H9 (cell line): ENCODE measurements around the gene SDHB. TPM values are rescaled to one million over a fixed set of nuclear protein-coding genes. Genes with fewer than 3 reads are reported as not detected.

ENCODE experiments used
- DNase-seq: peaks from one replicate; pipeline ENCODE4 v3.0.0-alpha.2; 2017
- H2AFZ ChIP-seq: one replicate; pipeline ENCODE4 v1.6.1; 2013; ENCODE audit warnings: mild to moderate bottlenecking, low read length, control low read depth, moderate library complexity
- H2AK5ac ChIP-seq: 2 replicates; pipeline ENCODE4 v1.6.1; 2013; ENCODE audit warnings: low read length, control low read depth, mixed read lengths; ENCODE audit not compliant: insufficient read length
- H2BK120ac ChIP-seq: one replicate; pipeline ENCODE4 v1.6.1; 2013; ENCODE audit warnings: low read depth, mild to moderate bottlenecking, low read length, control low read depth, inconsistent platforms; ENCODE audit not compliant: poor library complexity, severe bottlenecking
- H2BK12ac ChIP-seq: 2 replicates; pipeline ENCODE4 v1.6.1; 2013; ENCODE audit warnings: low read length, control low read depth, mixed read lengths, low read depth; ENCODE audit not compliant: insufficient read length
- H2BK15ac ChIP-seq: 2 replicates; pipeline ENCODE4 v1.6.1; 2013; ENCODE audit warnings: low read depth, low read length, control low read depth
- H2BK20ac ChIP-seq: one replicate; pipeline ENCODE4 v1.6.1; 2013; ENCODE audit warnings: low read depth, mild to moderate bottlenecking, low read length, control low read depth, inconsistent platforms; ENCODE audit not compliant: poor library complexity, severe bottlenecking
- H2BK5ac ChIP-seq: 2 replicates; pipeline ENCODE4 v1.6.1; 2013; ENCODE audit warnings: low read length, control low read depth, mixed read lengths; ENCODE audit not compliant: insufficient read length
- H3K14ac ChIP-seq: 2 replicates; pipeline ENCODE4 v1.6.1; 2013; ENCODE audit warnings: low read length, control low read depth; ENCODE audit not compliant: insufficient read depth
- H3K18ac ChIP-seq: 2 replicates; pipeline ENCODE4 v1.6.1; 2013; ENCODE audit warnings: low read depth, mild to moderate bottlenecking, mixed read lengths, low read length, control low read depth; ENCODE audit not compliant: insufficient read length
- H3K23ac ChIP-seq: 2 replicates; pipeline ENCODE4 v1.6.1; 2013; ENCODE audit warnings: low read length, control low read depth, mixed read lengths, low read depth; ENCODE audit not compliant: insufficient read length
- H3K23me2 ChIP-seq: 2 replicates; pipeline ENCODE4 v1.6.1; 2013; ENCODE audit warnings: low read depth, mild to moderate bottlenecking, mixed read lengths, low read length, control low read depth; ENCODE audit not compliant: insufficient read length, poor library complexity, severe bottlenecking
- H3K27ac ChIP-seq: 2 replicates; pipeline ENCODE4 v1.5.1; 2013; ENCODE audit warnings: low read length, control low read depth, mixed read lengths, low read depth; ENCODE audit not compliant: insufficient read length
- H3K27me3 ChIP-seq: 2 replicates; pipeline ENCODE4 v1.6.1; 2013; ENCODE audit warnings: low read length, control low read depth, inconsistent platforms; ENCODE audit not compliant: insufficient read depth
- H3K4ac ChIP-seq: 2 replicates; pipeline ENCODE4 v1.6.1; 2013; ENCODE audit warnings: low read depth, mild to moderate bottlenecking, control low read depth, inconsistent platforms, low read length, moderate library complexity
- H3K4me1 ChIP-seq: 2 replicates; pipeline ENCODE4 v1.6.1; 2013; ENCODE audit warnings: low read length, control low read depth, inconsistent platforms; ENCODE audit not compliant: insufficient read depth
- H3K4me2 ChIP-seq: 2 replicates; pipeline ENCODE4 v1.6.1; 2013; ENCODE audit warnings: low read length, control low read depth, mixed read lengths; ENCODE audit not compliant: insufficient read length, insufficient read depth
- H3K56ac ChIP-seq: 2 replicates; pipeline ENCODE4 v1.6.1; 2013; ENCODE audit warnings: low read depth, mild to moderate bottlenecking, mixed read lengths, low read length, control low read depth; ENCODE audit not compliant: insufficient read length
- H3K79me1 ChIP-seq: 2 replicates; pipeline ENCODE4 v1.6.1; 2013; ENCODE audit warnings: low read depth, mild to moderate bottlenecking, moderate library complexity, low read length, control low read depth, inconsistent platforms; ENCODE audit not compliant: insufficient read depth, poor library complexity, severe bottlenecking
- H3K79me2 ChIP-seq: 2 replicates; pipeline ENCODE4 v1.6.1; 2013; ENCODE audit warnings: low read length, control low read depth, inconsistent platforms; ENCODE audit not compliant: insufficient read depth
- H3K9ac ChIP-seq: 2 replicates; pipeline ENCODE4 v1.6.1; 2013; ENCODE audit warnings: low read length, control low read depth, mixed read lengths; ENCODE audit not compliant: insufficient read length; ENCODE audit errors: extremely low read depth
- H3K9me3 ChIP-seq: one replicate; pipeline ENCODE4 v1.6.1; 2013; ENCODE audit warnings: low read depth, low read length, inconsistent platforms; ENCODE audit not compliant: control insufficient read depth
- H3T11ph ChIP-seq: one replicate; pipeline ENCODE4 v1.6.1; 2013; ENCODE audit warnings: mild to moderate bottlenecking, low read length, control low read depth, inconsistent platforms
- H4K20me1 ChIP-seq: one replicate; pipeline ENCODE4 v1.6.1; 2013; ENCODE audit not compliant: control insufficient read depth, insufficient read length, insufficient read depth
- H4K5ac ChIP-seq: 2 replicates; pipeline ENCODE4 v1.6.1; 2013; ENCODE audit warnings: low read depth, mild to moderate bottlenecking, mixed read lengths, low read length, control low read depth; ENCODE audit not compliant: insufficient read length
- H4K8ac ChIP-seq: replicated peaks from 2 replicates; pipeline ENCODE4 v1.6.1; 2013; ENCODE audit warnings: low read length, control low read depth, mixed read lengths, low read depth; ENCODE audit not compliant: insufficient read length
- H4K91ac ChIP-seq: 2 replicates; pipeline ENCODE4 v1.6.1; 2013; ENCODE audit warnings: low read depth, mild to moderate bottlenecking, moderate library complexity, mixed read lengths, low read length, control low read depth; ENCODE audit not compliant: insufficient read length
- H3K27ac Mint-ChIP-seq, 3 experiments: 2 replicates in 2 of 3; 3 replicates in 1 of 3; pipeline ENCODE4 v1.8.0; 2020 to 2021; ENCODE audit warnings: mixed read lengths in 3 of 3, mild to moderate bottlenecking in 1 of 3, moderate library complexity in 1 of 3
- H3K27me3 Mint-ChIP-seq: 2 replicates; pipeline ENCODE4 v1.8.0; 2021; ENCODE audit warnings: low read depth, mild to moderate bottlenecking, moderate library complexity, mixed read lengths
- H3K36me3 Mint-ChIP-seq, 3 experiments: 2 replicates in 2 of 3; 3 replicates in 1 of 3; pipeline ENCODE4 v1.8.0; 2020 to 2021; ENCODE audit warnings: low read depth in 3 of 3, mixed read lengths in 3 of 3; ENCODE audit not compliant: insufficient read depth in 1 of 3
- H3K4me1 Mint-ChIP-seq, 2 experiments: 2 replicates each; pipeline ENCODE4 v1.8.0; 2020; ENCODE audit warnings: mixed read lengths in 2 of 2
- H3K4me3 Mint-ChIP-seq, 2 experiments: 2 replicates in 1 of 2; 3 replicates in 1 of 2; pipeline ENCODE4 v1.8.0; 2020 to 2021; ENCODE audit warnings: mild to moderate bottlenecking in 2 of 2, mixed read lengths in 2 of 2, moderate library complexity in 1 of 2
- H3K9me3 Mint-ChIP-seq, 2 experiments: 2 replicates in 1 of 2; 3 replicates in 1 of 2; pipeline ENCODE4 v1.8.0; 2020; ENCODE audit warnings: mild to moderate bottlenecking in 2 of 2, mixed read lengths in 2 of 2, moderate library complexity in 1 of 2
- CTCF ChIP-seq: fragments of 200-600 bp; sonication (generic); conservative IDR thresholded peaks from 3 replicates; pipeline ENCODE4 v1.8.0; 2021; ENCODE audit warnings: antibody characterized with exemption, mild to moderate bottlenecking
- WGBS: extraction: QIAGEN DNeasy Blood & Tissue Kit; methylation state at CpG from one replicate; pipeline ENCODE4 v1.1.7; 2013; ENCODE audit warnings: missing lambda C conversion rate, low lambda C conversion rate, mixed read lengths; ENCODE audit not compliant: insufficient read length; ENCODE audit errors: extremely low coverage; 5-methylcytosine and 5-hydroxymethylcytosine counted together
- total RNA-seq: library from RNA; stranded (reverse); gene quantifications from 2 replicates; pipeline ENCODE4 v1.2.1, GENCODE V29; 2021

Gene SDHB
- total RNA-seq, 1 experiment from 2014 or later = 77.5 TPM

- H3K4ac ChIP-seq = no peak overlapping the region
- H3K9me3 Mint-ChIP-seq = no peaks in the 10 kb centered on the region
- DNase-seq = no peak
- no peak overlapping the region for H3K4me2 ChIP-seq
- H4K8ac ChIP-seq = no peak overlapping the region
- peaks cover 22 to 73% (median 68%) of the 10 kb centered on the region in 3 experiments; a peak in 6 of 7 replicates for H3K36me3 Mint-ChIP-seq
- H3K79me2 ChIP-seq = no peaks in the 10 kb centered on the region
- H2BK15ac ChIP-seq = no peak overlapping the region
- H3T11ph ChIP-seq = no peak overlapping the region
- H3K9ac ChIP-seq = no peak overlapping the region
- H3K27me3 Mint-ChIP-seq = no peaks in the 10 kb centered on the region
- no peak overlapping the region for H2BK120ac ChIP-seq
- H3K9me3 ChIP-seq = no peaks in the 10 kb centered on the region
- H4K91ac ChIP-seq = no peak overlapping the region
- H3K4me1 Mint-ChIP-seq = peaks cover 11 to 17% of the 10 kb centered on the region in 2 experiments
- H4K20me1 ChIP-seq = no peaks in the 10 kb centered on the region
- H3K56ac ChIP-seq = no peak overlapping the region
- H3K27me3 ChIP-seq = no peaks in the 10 kb centered on the region
- H2BK20ac ChIP-seq = no peak overlapping the region
- no peak overlapping the region for H3K27ac ChIP-seq
- no peak for TF ChIP-seq CTCF
- no peaks in the 10 kb centered on the region for H3K79me1 ChIP-seq
- H3K27ac Mint-ChIP-seq = peak overlapping the region in 1 of 3 experiments; percentile 51; a peak in 1 of 7 replicates
- H2BK12ac ChIP-seq = no peak overlapping the region
- no peak overlapping the region for H2BK5ac ChIP-seq
- no peak overlapping the region for H4K5ac ChIP-seq
- no peak overlapping the region for H2AFZ ChIP-seq
- no CpG with 5 or more reads among the region's 2 CpGs for WGBS
- H3K4me3 Mint-ChIP-seq = no peak overlapping the region
- peaks cover 4% of the 10 kb centered on the region; the same call in 1 of the 2 replicates for H3K4me1 ChIP-seq
- H2AK5ac ChIP-seq = no peak overlapping the region
- H3K14ac ChIP-seq = no peak overlapping the region
- H3K23ac ChIP-seq = no peak overlapping the region
- H3K18ac ChIP-seq = no peak overlapping the region
- H3K23me2 ChIP-seq = no peaks in the 10 kb centered on the region
These were observed 33.3 kb downstream of the SDHB start for GRCh38 chr1:17020502-17020901.
